ENCODE measurements around the gene PTPRO. TPM values are rescaled to one million over a fixed set of nuclear protein-coding genes. Genes with fewer than 3 reads are reported as not detected.
A peak's percentile ranks its signal among the peaks of the same experiment; 100 is the strongest.

Gene PTPRO
- polyA plus RNA-seq, 1 experiment: 0.10 TPM

DNA sequence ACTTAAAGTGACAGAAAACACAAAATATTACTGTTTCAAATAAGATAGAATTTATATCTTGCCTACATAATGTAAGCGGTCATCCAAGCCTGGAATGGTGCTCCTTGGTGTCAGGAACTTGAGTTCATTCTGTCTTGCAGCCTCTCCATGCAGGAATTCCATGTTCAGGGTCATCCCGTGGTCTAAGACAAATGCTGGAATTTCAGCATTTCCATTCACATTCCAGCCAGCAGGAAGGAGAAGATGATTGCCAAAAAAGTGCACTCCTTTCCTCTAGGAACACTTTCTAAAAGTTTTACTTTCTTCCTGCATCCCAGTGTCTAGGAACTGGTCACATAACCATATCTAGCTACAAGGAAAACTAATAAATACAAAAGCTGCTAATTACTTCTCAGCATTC is 106.3 kb downstream of the PTPRO start:
- CTCF ChIA-PET: no interaction called here
- no peak for DNase-seq (ENCODE audit: low read depth, low spot score)
- H3K27me3 ChIP-seq (ENCODE audit: control insufficient read depth, insufficient read depth, low read length): no peaks in the 10 kb centered on the region

DNA sequence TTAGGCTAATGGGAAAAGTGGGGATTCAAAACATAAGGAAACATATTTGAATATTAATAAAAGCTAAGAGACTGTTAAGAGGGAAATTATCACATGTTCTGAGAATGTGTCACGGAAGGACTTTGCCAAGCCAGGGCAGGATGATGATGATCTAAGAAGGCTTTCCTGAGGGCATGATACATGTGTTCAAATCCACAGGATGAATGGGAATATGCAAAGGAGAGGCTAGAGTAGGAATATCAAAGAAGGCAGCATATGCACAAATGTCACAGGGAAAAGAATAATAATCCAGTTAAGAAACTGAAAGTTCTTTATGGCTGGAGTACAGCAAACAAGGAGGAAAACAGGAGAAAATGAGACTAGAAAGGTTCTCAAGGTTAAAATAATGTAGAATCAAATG is 107.0 kb downstream of the PTPRO start:
- POLR2A ChIA-PET: no interaction called here
- no peak for DNase-seq (ENCODE audit: low read depth, low spot score)

More for the DNA sequence above, 106.3 kb downstream of the PTPRO start:
- POLR2A ChIA-PET: no interaction called here
- no peak overlapping the region for H3K4me3 ChIP-seq (ENCODE audit: low read depth, low read length)
- TF ChIP-seq, protein P1, sequence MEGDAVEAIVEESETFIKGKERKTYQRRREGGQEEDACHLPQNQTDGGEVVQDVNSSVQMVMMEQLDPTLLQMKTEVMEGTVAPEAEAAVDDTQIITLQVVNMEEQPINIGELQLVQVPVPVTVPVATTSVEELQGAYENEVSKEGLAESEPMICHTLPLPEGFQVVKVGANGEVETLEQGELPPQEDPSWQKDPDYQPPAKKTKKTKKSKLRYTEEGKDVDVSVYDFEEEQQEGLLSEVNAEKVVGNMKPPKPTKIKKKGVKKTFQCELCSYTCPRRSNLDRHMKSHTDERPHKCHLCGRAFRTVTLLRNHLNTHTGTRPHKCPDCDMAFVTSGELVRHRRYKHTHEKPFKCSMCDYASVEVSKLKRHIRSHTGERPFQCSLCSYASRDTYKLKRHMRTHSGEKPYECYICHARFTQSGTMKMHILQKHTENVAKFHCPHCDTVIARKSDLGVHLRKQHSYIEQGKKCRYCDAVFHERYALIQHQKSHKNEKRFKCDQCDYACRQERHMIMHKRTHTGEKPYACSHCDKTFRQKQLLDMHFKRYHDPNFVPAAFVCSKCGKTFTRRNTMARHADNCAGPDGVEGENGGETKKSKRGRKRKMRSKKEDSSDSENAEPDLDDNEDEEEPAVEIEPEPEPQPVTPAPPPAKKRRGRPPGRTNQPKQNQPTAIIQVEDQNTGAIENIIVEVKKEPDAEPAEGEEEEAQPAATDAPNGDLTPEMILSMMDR (IDR thresholded peaks at IDR 0.05; ENCODE audit: low read depth, low read length): 0 out of 2 replicates have a peak, but pooled peaks have one; percentile 10
- no peak overlapping the region for H3K27ac ChIP-seq (ENCODE audit: low read depth, low read length)
- no peaks in the 10 kb centered on the region for H3K9me3 ChIP-seq (ENCODE audit: control insufficient read depth, insufficient read depth, low read length)

DNA sequence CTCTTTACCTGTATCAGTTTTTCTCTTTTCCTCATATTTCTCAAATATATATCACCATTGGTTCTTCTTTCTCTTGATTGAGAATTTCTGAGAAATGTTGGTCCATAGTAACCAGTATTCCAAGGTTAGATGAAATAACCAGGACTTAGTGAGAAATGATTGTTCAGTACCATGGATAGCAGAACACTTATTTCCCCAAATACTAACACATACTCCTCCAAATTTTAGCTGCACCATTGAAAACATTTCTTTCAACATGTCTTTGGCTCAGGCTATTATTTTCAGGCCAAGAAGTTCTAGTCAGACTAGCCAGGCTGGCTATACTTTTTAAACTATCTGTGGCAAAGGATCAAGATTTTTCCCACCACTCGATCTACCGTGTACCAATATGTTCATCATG is 113.3 kb downstream of the PTPRO start:
- Histone ChIP-seq H3K9me3 (ENCODE audit: control insufficient read depth, insufficient read depth, low read length) (0 out of 2 replicates have a peak, but pooled peaks cover 4% of the 10 kb centered on the region), H3K27ac (ENCODE audit: low read depth, low read length) (no peak overlapping the region), H3K27me3 (ENCODE audit: control insufficient read depth, insufficient read depth, low read length) (peaks cover 2% of the 10 kb centered on the region), H3K4me3 (ENCODE audit: low read depth, low read length) (no peak overlapping the region)
- TF ChIP-seq, protein P1 (IDR thresholded peaks at IDR 0.05; ENCODE audit: low read depth, low read length): no peak
- CTCF ChIA-PET: no interaction called here
- no peak for DNase-seq (ENCODE audit: low read depth, low spot score)
- POLR2A ChIA-PET: no interaction called here

More for the DNA sequence above, 107.0 kb downstream of the PTPRO start:
- CTCF ChIA-PET: no interaction called here
- no peaks in the 10 kb centered on the region for H3K9me3 ChIP-seq (ENCODE audit: control insufficient read depth, insufficient read depth, low read length)
- H3K27me3 ChIP-seq (ENCODE audit: control insufficient read depth, insufficient read depth, low read length): no peaks in the 10 kb centered on the region
- H3K4me3 ChIP-seq (ENCODE audit: low read depth, low read length): no peak overlapping the region
- no peak overlapping the region for H3K27ac ChIP-seq (ENCODE audit: low read depth, low read length)
- TF ChIP-seq, protein P1 (IDR thresholded peaks at IDR 0.05; ENCODE audit: low read depth, low read length): no peak

DNA sequence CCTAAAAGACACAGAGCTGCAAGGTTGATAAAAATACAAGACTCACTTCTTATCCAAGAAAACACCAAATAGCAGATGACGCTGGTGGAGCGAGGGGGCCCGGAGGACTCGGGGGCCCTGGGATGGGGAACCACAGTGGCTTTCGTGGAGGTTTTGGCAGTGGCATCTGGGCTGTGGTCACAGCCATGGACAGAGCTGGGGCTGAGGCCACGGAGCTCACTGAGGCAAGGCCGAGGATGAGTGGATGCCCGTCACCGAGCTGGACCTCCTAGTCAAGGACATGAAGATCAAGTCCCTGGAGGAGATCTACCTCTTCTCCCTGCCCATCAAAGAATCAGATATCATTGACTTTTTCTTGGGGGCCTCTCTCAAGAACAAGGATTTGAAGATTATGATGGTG is 117.2 kb downstream of the PTPRO start:
- Histone ChIP-seq H3K27me3 (ENCODE audit: control insufficient read depth, insufficient read depth, low read length) (peaks cover 2% of the 10 kb centered on the region), H3K9me3 (ENCODE audit: control insufficient read depth, insufficient read depth, low read length) (0 out of 2 replicates have a peak, but pooled peaks cover 4% of the 10 kb centered on the region), H3K27ac (ENCODE audit: low read depth, low read length) (no peak overlapping the region), H3K4me3 (ENCODE audit: low read depth, low read length) (no peak overlapping the region)
- TF ChIP-seq, protein P1 (IDR thresholded peaks at IDR 0.05; ENCODE audit: low read depth, low read length): no peak
- DNase-seq (ENCODE audit: low read depth, low spot score): no peak
- ChIA-PET POLR2A (no interaction called here), CTCF (no interaction called here)

DNA sequence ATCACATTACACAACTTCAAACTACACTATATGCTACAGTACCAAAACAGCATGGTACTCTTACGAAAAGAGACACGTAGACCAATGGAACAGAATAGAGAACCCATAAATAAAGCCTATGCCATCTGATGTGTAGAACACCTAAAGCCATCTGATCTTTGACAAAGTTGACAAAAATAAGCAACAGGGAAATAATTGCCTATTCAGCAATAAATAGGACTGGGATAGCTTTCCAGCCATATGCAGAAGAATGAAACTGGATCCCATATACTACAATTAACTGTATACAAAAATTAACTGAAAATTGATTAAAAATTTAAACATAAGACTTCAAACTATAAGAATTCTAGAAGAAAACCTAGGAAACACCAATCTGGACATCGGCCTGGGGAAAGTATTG is 120.7 kb downstream of the PTPRO start:
- DNase-seq (ENCODE audit: low read depth, low spot score): no peak
- peaks cover 2% of the 10 kb centered on the region for H3K27me3 ChIP-seq (ENCODE audit: control insufficient read depth, insufficient read depth, low read length)
- no peak overlapping the region for H3K27ac ChIP-seq (ENCODE audit: low read depth, low read length)
- TF ChIP-seq, protein P1 (IDR thresholded peaks at IDR 0.05; ENCODE audit: low read depth, low read length): no peak
- H3K4me3 ChIP-seq (ENCODE audit: low read depth, low read length): no peak overlapping the region
- CTCF ChIA-PET: interaction anchor here (1.4 kb wide), 1 partner anchor 174 kb away, joined by 4 read pairs; no protein-coding TSS in a partner anchor
- H3K9me3 ChIP-seq (ENCODE audit: control insufficient read depth, insufficient read depth, low read length): 0 out of 2 replicates have a peak, but pooled peaks cover 4% of the 10 kb centered on the region
- POLR2A ChIA-PET: no interaction called here

All from AG04450 (cell line).